Osteoblast (primary cell): Measurements from ENCODE around the gene HOXC11. TPM values are rescaled to one million over a fixed set of nuclear protein-coding genes. Genes with fewer than 3 reads are reported as not detected.

ENCODE experiments used
- DNase-seq: peaks from one replicate; pipeline ENCODE4 v3.0.0; 2011; ENCODE audit warnings: low spot score, mixed read lengths; ENCODE audit not compliant: insufficient read length; ENCODE audit errors: missing footprints
- H2AFZ ChIP-seq: 2 replicates; pipeline ENCODE4 v1.6.0; 2011; ENCODE audit warnings: mild to moderate bottlenecking, low read length
- H3K27ac ChIP-seq: 2 replicates; pipeline ENCODE4 v1.5.1; 2011; ENCODE audit warnings: mild to moderate bottlenecking, low read depth, low read length, moderate library complexity
- H3K27me3 ChIP-seq: 2 replicates; pipeline ENCODE4 v1.6.0; 2012; ENCODE audit warnings: mild to moderate bottlenecking, control low read depth, inconsistent platforms, low read length, moderate library complexity; ENCODE audit not compliant: insufficient read depth
- H3K36me3 ChIP-seq: 2 replicates; pipeline ENCODE4 v1.5.1; 2011; ENCODE audit warnings: mild to moderate bottlenecking, low read length, control low read depth, moderate library complexity; ENCODE audit not compliant: insufficient read depth
- H3K4me1 ChIP-seq: 2 replicates; pipeline ENCODE4 v1.5.1; 2011; ENCODE audit warnings: mild to moderate bottlenecking, low read length, control low read depth, moderate library complexity; ENCODE audit not compliant: insufficient read depth
- H3K4me2 ChIP-seq: 2 replicates; pipeline ENCODE4 v1.6.0; 2011; ENCODE audit warnings: mild to moderate bottlenecking, low read length; ENCODE audit not compliant: insufficient read depth
- H3K4me3 ChIP-seq: fragments of 200-600 bp; sonication (generic); 3 replicates; pipeline ENCODE4 v1.5.1; 2012; ENCODE audit warnings: mild to moderate bottlenecking, low read length, inconsistent platforms; ENCODE audit not compliant: insufficient read depth
- H3K79me2 ChIP-seq: 2 replicates; pipeline ENCODE4 v1.6.0; 2012; ENCODE audit warnings: mild to moderate bottlenecking, low read length, control low read depth, inconsistent platforms; ENCODE audit not compliant: insufficient read depth
- H3K9me3 ChIP-seq: 2 replicates; pipeline ENCODE4 v1.5.1; 2011; ENCODE audit warnings: low read depth, low read length, control low read depth
- H4K20me1 ChIP-seq: 2 replicates; pipeline ENCODE4 v1.6.0; 2012; ENCODE audit warnings: mild to moderate bottlenecking, low read length, control low read depth; ENCODE audit not compliant: insufficient read depth
- CTCF ChIP-seq: IDR thresholded peaks from 2 replicates; pipeline ENCODE4 v1.5.1; 2011; ENCODE audit warnings: mild to moderate bottlenecking, low read depth, low read length, moderate library complexity; ENCODE audit errors: extremely low read depth
- total RNA-seq: library from RNA; depleted of rRNA; stranded (reverse); fragments of >200 nt; gene quantifications from 2 replicates; pipeline ENCODE4 v1.2.3, GENCODE V29; 2012

HOXC11 gene
- total RNA-seq, 1 donor, result 1.1 TPM

DNA sequence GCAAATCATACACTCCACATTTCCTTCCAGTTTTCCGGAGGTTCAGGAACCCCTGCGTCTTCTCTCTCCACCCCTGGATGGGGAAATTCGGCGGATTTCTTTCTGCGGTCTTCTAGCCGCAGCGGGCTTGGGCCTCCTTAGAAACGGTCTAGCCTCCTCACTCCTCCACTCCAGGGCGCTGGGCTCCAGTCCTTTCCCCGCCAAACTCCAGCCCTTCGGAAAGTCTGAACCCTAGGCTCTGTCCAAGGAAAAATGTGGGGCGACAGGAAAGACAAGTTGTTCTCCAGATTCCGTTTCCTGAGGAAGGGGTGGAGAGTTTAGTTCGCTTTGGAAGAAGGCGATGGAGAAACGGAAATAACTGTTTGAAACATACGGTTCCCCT is 10.6 kb downstream of the HOXC11 start:
- Histone ChIP-seq H3K4me1 (peaks cover 24% of the 10 kb centered on the region), H3K36me3 (no peaks in the 10 kb centered on the region), H3K27me3 (no peaks in the 10 kb centered on the region), H3K9me3 (no peaks in the 10 kb centered on the region), H3K4me2 (no peak overlapping the region), H3K4me3 (no peak overlapping the region), H2AFZ (no peak overlapping the region), H4K20me1 (no peaks in the 10 kb centered on the region), H3K27ac (no peak overlapping the region), H3K79me2 (peaks cover 36% of the 10 kb centered on the region)
- DNase-seq, result no peak
- no peak for TF ChIP-seq CTCF

DNA sequence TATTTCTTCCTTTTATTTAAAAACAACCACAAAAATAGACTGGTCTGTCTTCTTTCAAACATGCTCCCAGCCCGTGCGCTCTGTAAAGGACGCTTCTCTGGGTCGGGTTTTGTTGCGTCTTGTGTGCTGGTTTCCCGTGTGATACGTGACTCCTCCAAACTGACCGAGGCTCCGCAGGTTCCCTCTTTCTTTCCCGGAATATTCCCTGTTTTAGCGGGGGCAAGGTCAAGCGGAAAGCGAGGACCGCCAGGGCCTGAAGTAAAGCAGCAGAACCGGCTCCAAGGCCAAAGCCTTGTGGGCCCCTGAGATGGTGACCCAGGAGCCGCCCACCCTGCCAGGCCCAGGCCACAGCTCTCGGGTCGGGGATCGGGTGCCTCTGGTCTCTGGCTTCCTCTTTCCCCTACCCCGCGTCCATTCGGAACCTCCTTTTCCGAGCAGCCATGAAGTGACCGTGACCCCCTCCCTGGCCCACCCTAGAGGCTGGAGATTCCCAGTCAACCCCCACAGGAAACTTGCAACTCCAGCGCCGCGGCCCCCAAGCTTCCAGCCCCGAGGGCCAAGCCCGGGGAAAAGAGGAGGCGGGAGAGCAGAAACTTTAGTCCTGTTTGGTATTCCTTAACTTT is 11.1 kb downstream of the HOXC11 start:
- Histone ChIP-seq H3K27ac (no peak overlapping the region), H3K27me3 (no peaks in the 10 kb centered on the region)

DNA sequence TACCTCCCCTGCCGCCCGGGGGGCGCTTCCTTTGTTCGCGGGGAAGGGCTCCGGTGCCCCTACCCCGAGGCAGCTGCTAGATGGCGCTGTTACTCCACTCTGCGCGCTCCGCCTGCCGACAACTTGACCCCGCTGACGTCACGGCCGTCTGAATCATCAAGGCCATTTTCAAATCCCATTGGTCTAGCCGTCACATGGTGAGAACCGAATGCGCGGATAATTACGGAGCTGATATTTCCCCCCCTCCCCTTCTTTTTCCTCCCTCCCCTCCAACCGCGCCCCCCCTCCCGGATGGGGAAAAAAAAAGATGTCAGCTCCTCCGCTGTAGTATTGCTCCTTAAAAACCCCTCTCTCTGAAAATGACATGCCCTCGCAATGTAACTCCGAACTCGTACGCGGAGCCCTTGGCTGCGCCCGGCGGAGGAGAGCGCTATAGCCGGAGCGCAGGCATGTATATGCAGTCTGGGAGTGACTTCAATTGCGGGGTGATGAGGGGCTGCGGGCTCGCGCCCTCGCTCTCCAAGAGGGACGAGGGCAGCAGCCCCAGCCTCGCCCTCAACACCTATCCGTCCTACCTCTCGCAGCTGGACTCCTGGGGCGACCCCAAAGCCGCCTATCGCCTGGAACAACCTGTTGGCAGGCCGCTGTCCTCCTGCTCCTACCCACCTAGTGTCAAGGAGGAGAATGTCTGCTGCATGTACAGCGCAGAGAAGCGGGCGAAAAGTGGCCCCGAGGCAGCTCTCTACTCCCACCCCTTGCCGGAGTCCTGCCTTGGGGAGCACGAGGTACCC is 12.2 kb downstream of the HOXC11 start, which contains the start of gene HOXC10:
Gene HOXC10 (plus strand): TSS at position 246 of the 791 bp plus-strand sequence. CDS start 114 bp downstream, at position 360.
- Histone ChIP-seq H3K9me3 (no peaks in the 10 kb centered on the region), H3K4me2 (peak within 1 kb of the TSS; percentile 99), H3K4me3 (peak within 1 kb of the TSS; percentile 93), H3K36me3 (no peaks in the 10 kb centered on the region), H3K4me1 (peaks cover 39% of the 10 kb centered on the region), H3K27me3 (no peaks in the 10 kb centered on the region), H3K27ac (peak within 1 kb of the TSS; percentile 91), H4K20me1 (no peaks in the 10 kb centered on the region), H2AFZ (peak within 1 kb of the TSS; percentile 93), H3K79me2 (peaks cover 52% of the 10 kb centered on the region)
- DNase-seq, result peak; percentile 99
- TF ChIP-seq CTCF, result peak; percentile 64

More for the DNA sequence above, 11.1 kb downstream of the HOXC11 start:
- peaks cover 41% of the 10 kb centered on the region for H3K79me2 ChIP-seq
- H2AFZ ChIP-seq, result peak overlapping the region; percentile 57
- no peaks in the 10 kb centered on the region for H3K36me3 ChIP-seq
- no peaks in the 10 kb centered on the region for H3K9me3 ChIP-seq
- no peak for DNase-seq
- H3K4me2 ChIP-seq, result peak overlapping the region; percentile 68
- H4K20me1 ChIP-seq, result no peaks in the 10 kb centered on the region
- TF ChIP-seq CTCF, result no peak
- H3K4me1 ChIP-seq, result peaks cover 29% of the 10 kb centered on the region
- peak overlapping the region; percentile 58 for H3K4me3 ChIP-seq

- Histone ChIP-seq H3K9me3 (no peaks in the 10 kb centered on the region), H3K27me3 (no peaks in the 10 kb centered on the region), H2AFZ (peak overlapping the region; percentile 93), H4K20me1 (peaks cover 5% of the 10 kb centered on the region), H3K4me1 (peaks cover 44% of the 10 kb centered on the region), H3K79me2 (peaks cover 57% of the 10 kb centered on the region), H3K27ac (peak overlapping the region; percentile 91), H3K4me3 (peak overlapping the region; percentile 93), H3K36me3 (no peaks in the 10 kb centered on the region), H3K4me2 (peak overlapping the region; percentile 99)
- DNase-seq, result no peak
- TF ChIP-seq CTCF, result no peak
Observed at GRCh38 chr12:53985692-53985993, 12.7 kb downstream of the HOXC11 start.
